GM10266 (cell line): Measurements from ENCODE around the gene ARFGAP1.

Source experiments
- DNase-seq: peaks from one replicate; pipeline ENCODE4 v3.0.0; 2012; ENCODE audit errors: extremely low spot score
- TF ChIP-seq, protein P1 (sequence below): IDR thresholded peaks from 2 replicates; pipeline ENCODE4 v1.5.1; 2012; ENCODE audit warnings: mild to moderate bottlenecking, low read depth; ENCODE audit not compliant: control insufficient read depth, insufficient read depth; ENCODE audit errors: missing control alignments

The ARFGAP1 gene

DNA sequence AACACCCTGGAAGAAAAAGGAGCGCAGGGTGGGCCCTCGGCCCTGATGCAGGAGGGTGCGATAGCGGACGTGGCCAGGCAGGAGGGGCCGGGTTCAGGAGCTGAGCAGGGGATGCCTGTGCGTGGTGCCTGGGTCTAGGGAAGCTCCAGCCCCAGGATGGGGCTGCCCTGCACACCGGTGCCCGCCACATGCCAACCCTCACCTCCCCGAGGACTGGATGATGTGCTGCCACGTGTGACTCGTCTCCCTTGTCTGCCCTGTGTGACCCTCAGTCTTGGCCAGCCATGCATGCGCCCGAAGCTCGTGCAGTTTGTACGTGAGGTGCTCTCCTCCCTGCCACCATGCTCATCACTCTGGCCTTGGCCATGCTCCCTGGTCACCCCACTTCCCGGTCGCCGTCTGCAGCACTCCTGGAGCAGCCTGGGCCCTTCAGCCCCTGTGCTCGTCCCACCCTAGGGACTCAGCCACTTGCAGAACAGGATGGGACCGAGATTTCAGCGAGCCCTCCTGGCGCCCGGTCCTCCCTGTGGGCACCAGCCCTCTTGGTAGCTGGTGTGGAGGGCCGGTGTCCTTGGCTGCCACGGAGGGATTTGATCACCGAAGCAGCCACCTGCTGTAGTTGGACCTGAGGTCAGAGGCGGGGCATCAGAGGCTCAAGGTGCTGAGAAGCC, 16.1 kb downstream of the ARFGAP1 start:
- TF ChIP-seq, protein P1, sequence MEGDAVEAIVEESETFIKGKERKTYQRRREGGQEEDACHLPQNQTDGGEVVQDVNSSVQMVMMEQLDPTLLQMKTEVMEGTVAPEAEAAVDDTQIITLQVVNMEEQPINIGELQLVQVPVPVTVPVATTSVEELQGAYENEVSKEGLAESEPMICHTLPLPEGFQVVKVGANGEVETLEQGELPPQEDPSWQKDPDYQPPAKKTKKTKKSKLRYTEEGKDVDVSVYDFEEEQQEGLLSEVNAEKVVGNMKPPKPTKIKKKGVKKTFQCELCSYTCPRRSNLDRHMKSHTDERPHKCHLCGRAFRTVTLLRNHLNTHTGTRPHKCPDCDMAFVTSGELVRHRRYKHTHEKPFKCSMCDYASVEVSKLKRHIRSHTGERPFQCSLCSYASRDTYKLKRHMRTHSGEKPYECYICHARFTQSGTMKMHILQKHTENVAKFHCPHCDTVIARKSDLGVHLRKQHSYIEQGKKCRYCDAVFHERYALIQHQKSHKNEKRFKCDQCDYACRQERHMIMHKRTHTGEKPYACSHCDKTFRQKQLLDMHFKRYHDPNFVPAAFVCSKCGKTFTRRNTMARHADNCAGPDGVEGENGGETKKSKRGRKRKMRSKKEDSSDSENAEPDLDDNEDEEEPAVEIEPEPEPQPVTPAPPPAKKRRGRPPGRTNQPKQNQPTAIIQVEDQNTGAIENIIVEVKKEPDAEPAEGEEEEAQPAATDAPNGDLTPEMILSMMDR, result no peak
- no peak for DNase-seq

DNA sequence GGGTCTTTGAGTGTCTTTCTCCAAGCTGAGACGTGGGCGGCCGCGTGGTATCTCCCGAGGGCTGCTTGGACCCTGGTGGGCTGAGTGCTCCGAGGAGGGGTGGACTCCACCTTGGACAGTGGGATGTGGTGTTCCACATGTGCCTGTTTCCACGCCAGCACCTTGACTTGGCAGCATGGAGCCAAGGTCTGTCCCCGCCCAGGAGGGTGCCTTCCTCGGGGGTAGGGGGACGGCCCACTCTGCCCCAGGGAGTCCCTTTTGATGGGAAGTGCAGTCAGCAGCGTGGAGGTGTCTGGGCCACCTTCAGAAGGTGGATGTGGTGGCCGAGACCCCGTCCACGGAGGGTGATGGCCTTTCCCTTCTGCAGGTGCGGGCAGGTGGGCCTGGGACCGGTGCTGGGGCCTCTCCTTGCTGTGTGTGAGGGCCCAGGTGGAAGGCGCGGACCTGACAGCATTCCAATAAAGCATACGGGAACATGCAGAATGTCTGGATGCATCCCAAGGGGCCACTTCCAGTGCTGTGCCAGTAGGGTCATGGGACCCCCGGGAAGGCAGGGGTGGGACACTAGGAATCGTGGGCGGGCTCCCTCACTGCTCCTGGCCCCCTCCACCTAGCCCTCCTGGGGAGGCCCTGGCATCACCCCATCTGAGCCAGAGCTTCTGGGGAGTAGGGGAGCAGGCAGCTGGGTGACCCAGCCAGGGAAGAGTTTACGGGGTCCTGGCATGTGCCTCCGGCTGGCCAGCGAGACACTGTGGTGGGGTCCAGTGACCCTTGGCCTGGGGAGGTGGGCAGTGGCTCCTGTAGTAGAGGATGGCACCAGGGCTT, 16.9 kb downstream of the ARFGAP1 start:
- no peak for DNase-seq
- TF ChIP-seq, protein P1, result no peak

DNA sequence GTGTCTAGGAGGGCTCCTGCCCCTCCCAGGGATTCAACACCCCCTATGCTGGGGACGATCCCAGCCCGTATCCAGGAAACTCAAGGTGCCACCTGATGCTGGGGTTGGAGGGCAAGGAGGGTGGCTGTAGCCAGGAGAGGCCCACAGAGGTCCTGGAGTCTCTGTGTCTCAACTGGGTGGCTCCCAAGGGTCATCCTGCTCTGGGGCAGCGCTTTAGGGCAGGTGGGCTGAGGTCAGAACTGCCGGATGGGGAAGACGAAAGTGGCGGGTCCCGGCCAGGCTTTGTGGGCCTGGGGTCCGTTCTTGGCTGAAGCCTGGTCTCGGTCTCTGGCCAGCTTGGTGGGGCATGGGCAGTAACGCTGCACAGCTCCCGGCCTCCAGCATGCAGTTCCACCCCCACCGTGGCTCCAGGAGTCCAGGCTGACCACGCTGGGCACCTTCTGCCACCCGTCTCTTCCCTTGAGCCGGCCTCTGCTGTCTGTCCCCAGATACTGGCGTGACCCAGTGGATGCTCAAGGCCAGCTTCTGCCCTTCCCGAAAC, 17.6 kb downstream of the ARFGAP1 start:
- DNase-seq, result no peak
- TF ChIP-seq, protein P1, result no peak

DNA sequence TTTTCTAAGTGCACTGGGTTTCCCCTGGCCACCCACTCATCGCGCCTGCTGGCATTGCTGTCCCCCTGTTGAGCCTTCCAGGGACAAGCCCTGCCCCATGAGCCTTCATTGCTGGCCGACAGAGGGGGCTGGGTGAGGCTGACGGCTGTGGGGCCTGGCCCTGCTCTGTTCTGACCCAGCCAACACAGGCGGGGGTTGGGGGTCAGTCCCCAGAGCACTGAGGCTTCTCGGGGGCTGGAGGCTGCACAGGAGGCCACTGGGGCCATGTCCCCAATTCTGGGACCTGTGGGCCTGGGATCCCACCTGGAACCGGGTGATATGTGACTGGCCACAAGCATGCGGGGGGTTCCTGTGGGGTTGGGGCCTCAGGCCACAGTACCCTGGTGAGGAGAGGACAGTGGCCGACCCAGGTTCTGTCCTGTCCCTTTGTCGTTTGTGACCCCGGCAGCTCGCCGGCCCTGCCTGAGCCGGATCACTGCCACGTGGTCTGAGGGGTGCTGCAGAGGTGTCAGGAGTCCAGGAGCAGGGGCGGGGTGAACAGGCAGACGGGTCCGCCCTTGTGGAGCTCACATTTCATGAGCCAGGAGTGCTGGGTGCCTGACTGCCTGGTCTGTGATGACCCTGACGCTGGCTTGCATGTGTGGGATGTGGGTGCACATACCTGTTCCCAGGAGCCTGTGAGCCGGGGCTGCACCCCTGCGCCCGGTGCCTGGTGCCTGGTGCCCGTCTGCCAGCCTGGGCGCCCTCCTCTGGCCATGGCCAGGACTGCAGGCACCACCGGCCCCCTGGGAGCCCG, 18.3 kb downstream of the ARFGAP1 start:
- peak; percentile 89 for DNase-seq

GRCh38 chr20:63291811-63292210, 19.2 kb downstream of the ARFGAP1 start:
- TF ChIP-seq, protein P1, result no peak

More for the DNA sequence above, 18.3 kb downstream of the ARFGAP1 start:
- TF ChIP-seq, protein P1, result peak; percentile 74

GRCh38 chr20:63292292-63292701, 19.7 kb downstream of the ARFGAP1 start:
- DNase-seq, result no peak
- TF ChIP-seq, protein P1, result no peak

More at GRCh38 chr20:63291811-63292210, 19.2 kb downstream of the ARFGAP1 start:
- no peak for DNase-seq
